Measurements from ENCODE around the gene FALEC.

GRCh38 chr1:150567341-150567716, 51.8 kb downstream of the FALEC start:
- TF ChIP-seq CTCF (IDR thresholded peaks at IDR 0.05; ENCODE audit: poor library complexity, severe bottlenecking): no peak
- TF ChIP-seq RAD21 (conservative IDR thresholded peaks at IDR 0.05): no peak
- TF ChIP-seq EZH2 (IDR thresholded peaks at IDR 0.05; ENCODE audit: borderline replicate concordance, insufficient read depth, low read length, poor library complexity, severe bottlenecking): no peak
- no peak for TF ChIP-seq EP300 (conservative IDR thresholded peaks at IDR 0.05; ENCODE audit: poor library complexity, severe bottlenecking)
